HG03060 (cell line): ENCODE measurements around the gene PRTFDC1.

Experiments
- ATAC-seq: cut with Tn5 transposase; IDR thresholded peaks from one replicate; pipeline ENCODE4 v1.9.1; 2021; ENCODE audit warnings: low read depth, moderate number of reproducible peaks; ENCODE audit not compliant: unreplicated experiment

Gene PRTFDC1

GRCh38 chr10:24882047-24882698 is 70.2 kb downstream of the PRTFDC1 start:
- peak; percentile 63 for ATAC-seq

- ATAC-seq: no peak
Measured at GRCh38 chr10:24879861-24880260, 72.5 kb downstream of the PRTFDC1 start.

- ATAC-seq: no peak
Measured at GRCh38 chr10:24874133-24874532, 78.3 kb downstream of the PRTFDC1 start.

GRCh38 chr10:24873281-24873683 is 79.1 kb downstream of the PRTFDC1 start:
- no peak for ATAC-seq

- no peak for ATAC-seq
Measured at GRCh38 chr10:24872790-24873182, 79.6 kb downstream of the PRTFDC1 start.

GRCh38 chr10:24872049-24872789 is 80.2 kb downstream of the PRTFDC1 start:
- ATAC-seq: no peak

GRCh38 chr10:24871011-24871935 is 81.1 kb downstream of the PRTFDC1 start:
- no peak for ATAC-seq

- ATAC-seq: no peak
Measured at GRCh38 chr10:24869354-24870015, 82.9 kb downstream of the PRTFDC1 start.

- no peak for ATAC-seq
Measured at GRCh38 chr10:24866604-24867583, 85.5 kb downstream of the PRTFDC1 start.

GRCh38 chr10:24865783-24866182 is 86.6 kb downstream of the PRTFDC1 start:
- no peak for ATAC-seq

- no peak for ATAC-seq
Measured at GRCh38 chr10:24862589-24862988, 89.8 kb downstream of the PRTFDC1 start.

GRCh38 chr10:24858288-24859270 is 93.8 kb downstream of the PRTFDC1 start:
- no peak for ATAC-seq

GRCh38 chr10:24857031-24857725 is 95.2 kb downstream of the PRTFDC1 start:
- ATAC-seq: no peak

GRCh38 chr10:24854256-24854655 is 98.2 kb downstream of the PRTFDC1 start:
- ATAC-seq: no peak

GRCh38 chr10:24853661-24854060 is 98.7 kb downstream of the PRTFDC1 start:
- no peak for ATAC-seq

GRCh38 chr10:24851629-24852028 is 100.8 kb downstream of the PRTFDC1 start:
- no peak for ATAC-seq

- ATAC-seq: no peak
Measured at GRCh38 chr10:24850727-24851296, 101.6 kb downstream of the PRTFDC1 start.
